NOMO-1 treated with DMSO at 0.1 percent for 48 hours (cell line): ENCODE results near the gene ATP1B3.
"Not testable (repeated sequence)": the region's sequence is repeated elsewhere in the genome, so short reads cannot be mapped to it uniquely, and the experiment has no call there.

ENCODE experiments used
- DNase-seq: peaks from one replicate; lab custom pipeline; 2025; ENCODE audit not compliant: unreplicated experiment; lab: John Stamatoyannopoulos, UW

ATP1B3 gene

DNA sequence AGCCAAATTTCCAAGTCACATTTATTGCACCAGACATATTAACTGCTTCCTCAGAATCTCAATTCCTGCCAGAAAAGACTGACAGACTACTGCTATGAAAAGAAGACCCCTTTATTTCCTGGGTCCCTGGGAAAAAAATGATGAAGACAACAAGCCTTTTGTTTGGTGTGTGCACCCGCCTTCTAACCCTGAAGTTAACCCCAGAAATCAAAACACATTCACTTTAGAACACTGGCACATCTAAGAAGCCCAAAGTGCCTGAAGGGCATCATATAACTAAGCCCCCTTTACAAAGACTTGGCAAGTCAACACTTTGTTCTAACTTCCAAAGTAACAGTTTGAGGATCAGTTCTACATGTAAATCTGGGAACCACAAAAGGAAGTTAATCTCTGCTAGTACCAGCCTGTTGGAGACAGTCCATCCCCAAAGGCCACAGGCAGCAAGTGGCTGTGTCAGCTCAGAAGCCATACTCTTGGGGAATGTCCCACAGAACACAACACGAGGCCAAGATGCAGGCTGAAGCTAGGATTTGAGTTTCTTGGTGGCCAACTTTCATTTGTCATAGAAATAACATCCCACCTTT, 16.3 kb upstream of the ATP1B3 start:
- no peak for DNase-seq

DNA sequence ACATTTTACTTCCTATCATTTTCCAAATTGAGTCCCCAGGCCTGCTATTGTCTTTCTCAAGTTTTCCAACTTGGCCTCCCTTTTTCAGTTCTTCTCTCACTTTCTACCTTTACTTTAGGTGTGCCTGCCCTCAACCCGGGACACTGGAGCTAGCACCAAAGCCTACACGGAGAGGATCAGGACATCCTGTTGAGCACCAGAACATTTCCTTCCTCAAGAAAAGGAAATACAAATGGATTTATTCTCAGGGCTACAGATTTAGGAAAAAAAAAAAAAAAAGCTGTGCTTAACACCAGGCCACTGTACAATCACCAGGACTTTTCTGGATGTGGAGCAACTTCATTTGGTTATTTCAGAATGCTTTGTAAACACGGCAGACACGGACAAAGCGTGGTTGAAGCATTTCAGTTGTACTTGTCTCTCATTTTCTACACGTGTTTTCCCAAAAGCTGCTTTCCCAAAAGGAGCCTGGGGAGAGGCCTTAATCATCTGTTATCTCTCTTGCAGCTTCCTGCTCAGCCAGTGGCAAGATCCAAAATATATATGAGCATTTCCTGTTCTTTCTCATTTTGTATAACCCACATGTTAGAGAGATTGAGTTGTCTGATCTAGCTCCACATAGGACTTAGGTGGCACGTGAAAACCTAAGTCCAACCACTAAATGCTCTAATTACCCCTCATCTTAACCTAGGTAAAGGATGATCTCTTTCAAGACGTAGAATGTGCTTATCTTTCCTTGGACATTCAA, 15.5 kb upstream of the ATP1B3 start:
- no peak for DNase-seq

DNA sequence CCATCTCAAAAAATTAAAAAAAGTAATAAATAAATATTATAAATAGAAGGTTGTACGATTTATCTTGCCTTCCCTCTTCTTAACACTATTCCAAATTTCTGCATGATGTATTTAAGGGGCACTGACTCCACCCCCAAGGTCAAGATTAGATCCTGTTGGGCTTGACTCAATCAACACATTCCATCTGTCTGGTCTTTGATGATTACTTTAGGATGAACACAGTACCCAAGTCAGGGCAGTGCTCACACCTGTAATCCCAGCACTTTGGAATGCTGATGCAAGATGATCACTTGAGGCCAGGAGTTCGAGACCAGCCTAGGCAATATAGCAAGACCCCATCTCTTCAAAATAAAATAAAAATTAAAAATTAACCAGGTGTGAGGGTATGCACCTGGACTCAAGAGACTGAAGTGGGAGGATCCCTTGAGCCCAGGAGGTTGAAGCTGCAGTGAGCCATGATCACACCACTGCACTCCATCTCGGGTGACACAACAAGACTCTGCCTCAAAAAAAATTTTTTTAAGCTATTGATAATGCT, 14.1 kb upstream of the ATP1B3 start:
- DNase-seq = no peak

DNA sequence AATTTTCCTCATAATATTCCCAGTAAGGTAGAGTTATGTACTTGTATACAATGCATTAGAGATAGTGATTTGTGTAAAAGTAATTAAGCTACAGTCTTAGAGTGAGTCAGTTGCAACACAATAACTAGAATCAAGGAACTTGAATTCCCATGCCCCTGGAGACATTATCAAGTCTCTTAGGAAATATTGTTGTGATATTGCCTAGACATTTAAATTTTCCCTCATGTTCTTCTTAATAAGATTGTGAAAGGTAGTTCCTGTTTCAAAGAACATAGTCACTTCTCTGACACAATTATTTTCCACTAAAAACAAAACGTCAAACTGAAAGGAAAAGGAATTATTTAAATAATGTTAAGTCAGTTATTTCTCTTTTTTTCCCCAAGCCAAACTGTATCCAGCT, 13.0 kb upstream of the ATP1B3 start:
- DNase-seq = peak; percentile 98

DNA sequence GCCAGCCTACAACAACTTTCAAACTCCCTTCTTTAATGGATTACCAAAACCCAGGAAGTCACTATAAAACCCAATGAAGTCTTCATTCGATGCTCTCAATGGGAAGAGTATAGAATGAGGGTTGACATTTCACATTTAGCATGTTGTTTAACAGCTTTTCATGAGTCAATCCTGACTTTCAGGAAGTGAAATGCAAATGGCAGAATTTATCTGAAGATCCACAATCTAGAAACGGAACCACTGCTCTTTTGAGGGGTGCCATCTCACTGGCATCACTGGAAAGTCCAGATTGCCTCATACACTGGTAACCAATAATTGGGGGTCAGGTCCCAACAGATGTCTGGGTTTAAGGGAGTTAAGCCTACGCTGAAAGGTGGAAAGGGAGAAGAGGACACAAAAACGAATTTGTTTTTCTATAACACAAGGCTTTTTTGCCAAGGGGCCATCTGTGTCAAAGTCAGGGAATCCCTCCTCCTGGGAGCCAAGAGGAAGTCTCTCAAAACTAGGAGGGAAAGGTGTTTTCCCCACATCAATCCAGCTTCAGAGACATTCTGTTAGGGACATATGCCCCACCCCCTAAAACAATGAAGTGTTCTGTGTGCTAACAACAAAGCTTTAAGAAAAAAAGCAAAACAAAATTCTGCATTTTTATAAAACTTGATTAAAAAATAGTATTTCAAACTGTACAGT, 12.0 kb upstream of the ATP1B3 start:
- DNase-seq = peak; percentile 15

DNA sequence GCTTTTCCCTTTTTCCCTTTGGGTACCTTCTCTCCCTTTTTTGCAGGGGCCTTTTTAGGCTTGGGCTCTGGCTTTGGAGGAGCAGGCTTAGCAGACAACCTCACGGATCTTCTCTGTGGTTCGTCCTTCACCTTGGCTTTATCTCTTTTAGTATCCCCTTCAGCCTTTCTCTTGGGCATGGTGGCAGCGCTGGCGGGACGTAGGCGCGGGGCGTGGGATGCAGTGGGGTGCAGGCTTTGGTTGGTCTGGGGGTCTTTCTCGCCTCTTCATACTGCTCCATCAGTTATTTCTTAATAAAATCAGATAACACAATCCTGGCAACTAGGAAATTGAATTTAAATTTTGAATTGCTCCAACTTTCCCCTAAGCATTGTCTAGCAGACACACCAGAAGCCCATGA, 11.3 kb upstream of the ATP1B3 start:
- no peak for DNase-seq

DNA sequence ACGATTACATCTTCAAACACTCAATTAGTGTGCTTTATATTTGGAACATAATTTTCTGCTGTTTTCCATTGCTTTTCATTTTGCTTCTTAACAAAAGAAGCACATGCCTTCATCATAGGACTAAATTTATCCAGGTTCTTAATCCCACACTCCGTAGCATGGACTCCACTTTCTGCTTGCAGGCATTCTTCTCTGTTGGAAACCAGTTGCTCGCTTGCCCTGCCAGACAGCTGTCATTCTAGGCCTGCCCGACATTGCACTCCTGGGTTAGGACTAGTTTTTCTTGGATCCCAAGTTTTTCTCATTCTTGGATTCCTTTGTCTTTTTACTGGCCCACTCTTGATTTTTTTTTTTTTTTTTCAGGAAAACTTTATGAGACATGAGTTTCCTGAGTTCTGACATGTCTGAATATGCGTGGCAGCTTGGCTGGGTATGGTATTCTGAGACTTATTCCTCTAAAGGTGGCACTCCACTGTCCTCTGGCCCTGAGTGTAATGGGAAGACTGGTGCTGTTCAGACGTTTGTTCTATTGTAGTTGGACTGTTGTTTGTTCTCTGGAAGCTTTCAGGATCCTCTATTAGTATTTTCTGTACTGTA, 6.3 kb upstream of the ATP1B3 start:
- no peak for DNase-seq

DNA sequence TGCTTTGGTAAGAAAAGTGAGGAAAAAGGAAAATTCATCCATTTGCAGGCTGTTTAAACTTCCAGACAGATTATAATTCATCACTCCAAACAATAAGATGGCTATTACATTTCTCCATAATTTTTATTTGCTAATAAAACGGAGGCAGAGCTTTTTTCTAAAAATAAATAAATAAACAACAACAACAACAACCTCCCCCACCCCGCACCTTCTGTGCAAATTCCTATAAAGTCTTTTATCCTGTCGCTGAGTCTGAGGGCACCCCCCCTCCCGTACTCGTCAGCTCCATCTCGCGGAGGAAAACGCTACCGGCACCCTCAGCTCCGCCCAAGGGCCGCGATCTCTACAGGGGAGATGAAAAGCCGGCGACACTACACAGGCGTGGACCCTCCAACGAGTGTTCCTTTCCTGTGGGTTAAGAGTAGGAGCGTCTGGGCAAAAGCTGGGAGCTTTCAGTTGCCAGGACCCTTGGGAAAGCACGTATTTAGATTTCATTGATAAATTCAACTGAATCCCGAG, 1.0 kb upstream of the ATP1B3 start:
- DNase-seq = peak; percentile 94

DNA sequence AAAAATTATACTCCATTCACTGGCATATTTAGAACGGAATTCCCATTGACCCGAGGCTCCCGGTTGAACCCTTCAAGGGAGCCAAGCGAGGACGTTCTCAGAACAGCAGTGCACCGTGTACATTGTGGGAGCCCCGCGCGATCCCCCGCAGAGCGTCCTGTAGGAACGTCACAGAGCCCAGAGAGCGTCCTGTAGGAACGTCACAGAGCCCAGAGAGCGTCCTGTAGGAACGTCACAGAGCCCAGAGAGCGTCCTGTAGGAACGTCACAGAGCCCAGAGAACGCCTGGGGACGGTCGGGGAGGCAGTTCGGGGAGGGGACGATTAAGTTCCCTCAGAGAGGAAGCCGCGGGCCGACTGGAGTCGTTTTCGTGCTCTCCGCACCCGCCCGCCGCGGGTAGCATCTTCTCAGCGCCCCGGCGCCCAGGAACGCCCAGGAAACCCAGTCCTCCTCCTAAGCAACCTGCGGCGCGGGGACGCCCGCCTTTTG, 506 bp upstream of the ATP1B3 start:
- peak; percentile 90 for DNase-seq

DNA sequence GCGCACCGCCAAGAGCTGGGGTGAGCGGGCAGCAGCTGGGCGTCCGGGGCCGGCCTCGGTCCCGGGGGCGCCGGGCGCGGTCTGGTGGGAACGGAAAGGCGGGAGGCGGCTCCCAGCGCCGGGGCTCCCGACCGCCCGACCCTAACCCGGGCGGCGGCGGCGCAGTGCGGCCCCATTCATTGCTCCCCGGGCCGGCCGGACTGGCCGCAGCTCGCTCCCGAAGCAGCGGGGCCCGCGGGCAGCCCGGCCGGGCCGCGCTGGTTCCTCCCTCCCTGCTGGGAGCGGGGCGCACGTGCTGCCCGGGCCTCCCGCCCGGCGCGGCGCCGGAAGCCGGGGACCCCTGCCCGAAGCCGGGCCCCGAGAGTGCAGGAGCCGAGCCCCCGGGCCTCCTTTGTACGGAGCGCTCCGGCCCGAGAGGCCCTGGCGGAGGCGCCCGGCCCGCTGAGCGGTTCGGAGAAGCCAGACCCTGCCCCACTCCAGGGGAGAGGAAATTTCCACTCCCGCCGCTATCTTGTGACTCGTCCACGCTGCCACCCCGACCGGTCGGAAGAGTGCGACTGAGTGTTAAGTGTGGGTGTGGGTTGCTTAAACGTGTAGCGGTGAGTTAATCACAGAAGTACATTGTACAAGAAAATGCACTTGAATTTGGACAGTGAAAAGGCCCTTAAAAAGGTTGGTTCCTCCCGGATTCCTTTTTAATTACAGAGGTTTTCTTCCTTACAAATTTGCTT, 613 bp downstream of the ATP1B3 start:
- DNase-seq = peak; percentile 45

DNA sequence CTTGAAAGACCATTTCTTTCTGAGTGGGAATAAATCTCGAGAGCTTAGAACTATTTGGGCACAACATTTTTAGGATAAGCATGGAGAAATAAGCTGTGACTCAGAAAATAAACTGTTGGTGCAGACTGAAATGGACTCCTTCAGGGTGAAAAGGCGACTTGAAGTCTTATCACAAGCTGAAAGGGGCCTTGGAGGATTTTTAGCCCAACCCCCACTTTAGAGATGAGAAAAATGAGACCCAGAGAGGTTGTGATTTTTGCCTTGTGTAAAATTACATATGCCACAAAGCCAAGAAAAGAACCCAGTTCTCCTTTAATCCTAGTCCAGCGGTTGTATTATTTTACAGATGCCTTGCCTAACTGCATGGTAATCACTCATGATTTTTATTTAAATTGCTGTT, 1.5 kb downstream of the ATP1B3 start:
- DNase-seq = no peak

DNA sequence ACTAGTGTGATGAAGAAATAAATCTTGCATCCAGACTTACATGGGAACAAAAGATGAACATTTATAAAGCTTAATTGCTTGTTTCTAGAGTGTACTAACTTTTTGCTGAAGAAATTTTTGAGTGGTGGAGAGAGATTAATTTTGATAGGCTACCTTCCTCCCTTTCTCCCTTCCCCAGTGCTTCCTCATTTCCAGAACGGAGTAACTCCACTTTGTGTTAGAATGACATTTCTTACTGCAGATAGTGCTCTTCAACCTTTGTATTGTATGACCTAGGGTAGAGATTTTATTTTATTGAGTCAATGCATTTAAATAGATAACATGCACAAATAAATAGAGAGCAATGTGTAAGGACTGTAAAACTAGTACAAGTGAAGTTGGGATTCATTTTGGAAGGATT, 1.9 kb downstream of the ATP1B3 start:
- peak; percentile 60 for DNase-seq

DNA sequence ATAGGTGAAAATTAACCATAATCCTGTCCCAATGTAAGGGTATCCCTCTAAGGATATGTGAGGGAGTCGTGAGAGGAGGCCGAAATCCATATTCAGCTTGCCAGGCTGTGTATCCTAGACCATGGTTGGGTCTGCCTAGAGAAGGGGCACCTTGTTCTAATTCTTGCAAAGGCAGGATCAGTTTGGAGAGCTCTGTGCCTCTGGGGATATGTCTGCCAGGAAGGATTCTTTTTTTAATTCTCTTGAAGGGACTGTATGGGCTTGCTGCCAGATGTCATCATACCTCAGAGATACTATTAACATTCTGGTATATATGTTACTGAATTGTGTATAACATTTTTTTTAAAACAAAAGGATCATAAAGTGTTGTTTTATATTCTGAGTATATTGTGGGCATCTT, 2.4 kb downstream of the ATP1B3 start:
- no peak for DNase-seq

DNA sequence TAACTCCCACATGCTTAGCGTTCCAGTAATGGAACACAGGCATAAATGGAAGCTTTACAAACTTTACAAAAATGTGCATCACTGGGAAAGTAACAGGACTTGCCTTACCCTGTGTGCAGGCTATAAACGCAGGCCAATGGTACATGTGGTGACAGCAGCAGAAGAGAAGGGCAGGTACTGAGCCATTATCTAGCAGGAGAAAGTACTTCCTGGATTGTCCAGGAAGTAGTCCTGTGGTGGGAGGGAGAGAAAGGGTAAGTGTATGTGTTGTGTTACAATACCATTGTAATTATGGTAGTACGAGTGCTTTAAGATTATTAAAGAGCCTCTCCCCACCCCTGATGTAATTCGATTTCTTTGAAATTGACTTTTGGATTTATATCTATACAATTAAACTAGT, 5.3 kb downstream of the ATP1B3 start:
- no peak for DNase-seq

DNA sequence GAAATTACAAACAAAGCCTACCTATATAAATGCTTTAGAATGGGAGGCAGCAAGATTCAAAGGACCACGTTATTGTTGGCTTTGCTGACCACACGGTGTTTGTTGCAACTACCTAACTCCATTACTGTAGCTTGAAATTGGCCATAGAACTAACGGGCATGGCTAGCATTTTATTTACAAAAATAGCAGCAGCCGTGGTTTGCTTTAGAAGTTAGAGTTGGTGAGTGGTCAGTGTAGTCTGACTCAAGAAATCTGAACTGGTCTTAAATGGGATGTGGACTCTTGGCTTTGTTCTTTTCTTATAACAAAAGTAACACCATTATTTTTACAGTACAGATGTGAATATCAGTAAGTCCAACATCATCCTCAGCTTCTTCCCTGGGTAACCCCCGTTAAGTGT, 10.6 kb downstream of the ATP1B3 start:
- DNase-seq = no peak

DNA sequence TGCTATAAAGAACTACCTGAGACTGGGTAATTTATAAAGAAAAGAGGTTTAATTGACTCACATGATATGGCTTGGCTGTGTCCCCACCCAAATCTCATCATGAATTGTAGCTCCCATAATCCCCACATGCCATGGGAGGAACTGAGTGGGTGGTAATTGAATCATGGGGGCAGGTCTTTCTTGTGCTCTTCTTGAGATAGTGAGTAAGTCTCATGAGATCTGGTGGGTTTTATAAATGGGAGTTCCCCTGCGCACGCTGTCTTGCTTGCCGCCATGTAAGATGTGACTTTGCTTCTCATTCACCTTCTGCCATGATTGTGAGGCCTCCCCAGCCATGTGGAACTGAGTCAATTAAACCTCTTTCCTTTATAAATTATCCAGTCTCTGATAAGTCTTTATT, 12.1 kb downstream of the ATP1B3 start:
- DNase-seq = not testable (repeated sequence)

DNA sequence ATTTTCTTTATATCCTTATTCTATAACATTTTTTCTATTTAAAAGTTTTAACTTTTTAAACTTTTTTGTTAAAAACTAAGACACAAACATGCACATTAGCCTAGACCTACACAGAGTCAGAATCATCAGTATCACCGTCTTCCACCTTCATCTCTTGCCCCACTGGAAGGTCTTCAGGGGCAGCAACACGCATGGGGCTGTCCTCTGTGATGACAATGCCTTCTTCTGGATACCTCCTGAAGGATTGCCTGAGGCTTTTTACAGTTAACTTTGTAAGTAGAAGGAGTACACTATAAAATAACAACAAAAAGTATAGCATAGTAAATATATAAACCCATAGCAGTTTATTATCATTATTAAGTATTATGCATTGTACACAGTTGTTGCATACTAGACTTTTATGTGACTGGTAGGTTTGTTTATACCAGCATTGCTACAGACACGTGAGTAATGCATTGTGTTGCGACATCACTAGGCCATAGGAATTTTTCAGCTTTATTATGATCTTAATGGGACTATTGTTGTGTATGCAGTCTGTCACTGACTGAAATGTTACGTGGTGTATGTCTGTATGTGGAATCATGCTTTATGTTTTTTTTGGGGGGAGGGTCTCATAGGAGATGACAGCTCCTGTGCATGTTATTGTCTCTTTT, 18.2 kb downstream of the ATP1B3 start:
- DNase-seq = peak; percentile 55

DNA sequence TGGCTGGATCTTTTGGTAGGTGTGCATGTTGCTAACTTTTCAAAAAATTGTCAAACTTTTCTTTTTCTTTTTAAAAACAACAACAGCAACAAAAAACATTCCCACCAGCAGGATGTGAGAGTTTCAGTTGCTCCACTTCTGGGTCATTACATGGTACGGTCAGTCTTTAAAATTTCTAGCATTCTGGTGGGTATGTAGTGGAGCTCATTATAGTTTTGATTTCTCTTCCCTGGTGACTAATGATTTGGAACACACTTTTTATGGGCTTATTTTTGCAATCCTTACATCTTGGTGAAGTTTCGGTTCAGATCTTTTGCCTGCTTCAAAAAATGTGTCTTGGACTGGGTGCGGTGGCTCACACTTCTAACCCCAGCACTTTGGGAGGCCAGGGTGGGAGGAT, 19.3 kb downstream of the ATP1B3 start:
- no peak for DNase-seq

DNA sequence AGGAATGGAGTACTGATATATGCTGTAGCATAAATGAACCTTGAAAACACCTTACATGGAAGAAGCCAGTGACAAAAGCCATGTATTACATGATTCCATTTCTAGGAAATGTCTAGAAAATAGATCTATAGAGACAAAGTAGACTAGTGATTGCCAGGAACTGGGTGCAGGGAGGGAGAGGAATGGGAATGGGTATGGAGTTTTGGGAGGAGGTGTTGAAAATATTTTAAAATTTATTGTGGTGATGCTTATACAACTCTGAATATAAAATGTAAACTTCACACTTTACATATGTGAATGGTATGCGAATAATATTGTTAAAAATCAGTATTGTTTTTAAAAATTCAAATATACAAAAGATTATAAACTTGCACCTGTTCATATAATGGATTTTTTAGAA, 22.5 kb downstream of the ATP1B3 start:
- no peak for DNase-seq

DNA sequence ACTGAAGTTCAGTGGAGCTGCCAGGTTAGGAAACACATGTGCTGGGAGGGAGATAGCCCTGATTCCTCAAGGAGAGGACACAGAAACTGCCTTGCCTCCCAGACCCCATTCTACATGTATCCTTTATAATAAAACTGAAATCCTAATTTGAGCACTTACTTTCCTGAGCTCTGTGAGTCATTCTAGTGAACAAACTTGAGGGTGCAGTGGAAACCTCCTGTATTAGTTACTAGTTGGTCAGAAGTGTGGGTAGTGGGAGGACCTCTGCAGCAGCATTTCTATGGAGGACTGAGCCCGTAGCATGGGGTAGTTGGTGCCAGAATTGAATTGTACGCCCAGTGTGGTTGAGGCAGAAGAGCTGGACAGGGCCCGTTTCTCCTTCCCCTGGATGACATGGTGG, 23.9 kb downstream of the ATP1B3 start:
- DNase-seq = no peak
